GM18519 (cell line): ENCODE data around the gene LNX2.
"Not testable (repeated sequence)": the region's sequence is repeated elsewhere in the genome, so short reads cannot be mapped to it uniquely, and the experiment has no call there.

ENCODE experiments used
- ATAC-seq: cut with Tn5 transposase; IDR thresholded peaks from one replicate; pipeline ENCODE4 v1.9.1; 2021; ENCODE audit warnings: mild to moderate bottlenecking, moderate library complexity; ENCODE audit not compliant: unreplicated experiment, low FRiP score

Gene LNX2

GRCh38 chr13:27638001-27638400 lies 17.7 kb upstream of the LNX2 start:
- ATAC-seq: no peak

GRCh38 chr13:27637289-27637626 lies 16.9 kb upstream of the LNX2 start:
- ATAC-seq: no peak

DNA sequence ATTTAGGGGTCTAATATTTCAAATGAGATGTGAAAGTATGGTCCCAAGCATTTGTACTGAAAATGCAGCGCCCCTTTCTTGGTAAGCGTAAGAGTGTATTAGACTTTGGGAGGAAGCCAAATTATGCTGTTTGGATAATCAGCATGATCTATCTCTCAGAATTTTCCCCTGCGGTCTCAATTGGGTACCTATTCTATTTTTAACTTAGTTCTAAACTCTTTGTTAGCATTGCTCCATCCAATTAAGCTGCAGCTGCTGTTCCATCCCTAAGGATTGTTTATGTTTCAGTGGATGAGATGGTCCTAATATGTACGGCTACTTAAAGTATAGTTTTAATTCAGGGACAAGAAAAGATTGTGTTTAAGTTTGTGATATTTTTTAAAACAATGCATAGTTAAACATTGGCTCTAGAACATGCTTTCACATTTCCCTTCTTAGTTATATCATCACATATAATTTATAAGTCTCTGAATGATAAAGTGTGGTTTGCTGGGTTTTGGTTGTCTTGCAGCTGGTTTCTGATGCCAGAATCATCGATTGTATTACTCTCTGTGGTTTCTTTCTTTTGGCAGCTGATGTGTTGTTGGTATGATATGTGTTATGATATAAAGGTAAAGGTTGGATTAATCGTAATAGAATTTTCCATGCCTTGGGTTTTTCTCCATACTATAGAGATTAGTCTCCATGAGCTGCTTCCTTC lies 16.4 kb upstream of the LNX2 start:
- no peak for ATAC-seq

- ATAC-seq: no peak
Observed at GRCh38 chr13:27635266-27635665, 14.9 kb upstream of the LNX2 start.

GRCh38 chr13:27634791-27635190 lies 14.5 kb upstream of the LNX2 start:
- no peak for ATAC-seq

DNA sequence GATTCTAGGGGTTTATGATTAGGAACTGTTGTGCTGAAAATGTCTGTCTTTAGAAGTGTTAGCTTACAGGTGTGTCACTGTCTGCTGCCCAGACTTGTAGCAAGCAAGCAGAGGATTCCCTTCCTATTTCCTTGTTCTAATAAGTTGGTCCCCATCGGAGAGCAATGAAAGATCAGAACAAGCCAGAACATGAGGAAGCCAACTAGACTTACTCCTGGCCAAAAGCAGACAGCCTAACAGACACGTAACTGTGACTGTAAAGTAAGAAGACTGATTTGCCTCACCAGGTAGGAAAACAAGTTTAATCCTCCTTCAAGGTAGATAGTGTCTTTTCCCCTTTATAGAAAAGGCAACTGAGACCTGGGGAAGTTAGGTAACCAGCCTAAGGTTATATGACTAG lies 13.9 kb upstream of the LNX2 start:
- no peak for ATAC-seq

GRCh38 chr13:27632648-27633047 lies 12.3 kb upstream of the LNX2 start:
- ATAC-seq: no peak

DNA sequence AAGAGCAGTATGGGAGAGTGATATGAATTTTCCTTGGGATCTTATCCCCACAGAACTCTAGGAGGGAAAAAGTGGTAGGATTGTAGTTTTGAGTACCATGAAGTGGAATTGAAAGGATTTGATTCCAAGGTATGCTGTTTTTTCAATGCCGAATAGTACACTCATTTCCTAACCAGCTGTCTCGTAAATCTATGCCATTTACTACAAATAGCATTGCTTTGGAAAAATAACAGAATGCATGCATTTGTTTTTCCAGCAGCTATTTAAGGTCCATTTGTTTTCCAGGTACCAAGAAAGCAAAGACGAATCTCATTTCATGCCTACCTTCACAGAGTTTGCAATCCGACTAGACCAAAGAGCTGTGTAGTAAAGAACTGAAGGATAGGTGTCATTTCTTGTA lies 11.9 kb upstream of the LNX2 start:
- no peak for ATAC-seq

DNA sequence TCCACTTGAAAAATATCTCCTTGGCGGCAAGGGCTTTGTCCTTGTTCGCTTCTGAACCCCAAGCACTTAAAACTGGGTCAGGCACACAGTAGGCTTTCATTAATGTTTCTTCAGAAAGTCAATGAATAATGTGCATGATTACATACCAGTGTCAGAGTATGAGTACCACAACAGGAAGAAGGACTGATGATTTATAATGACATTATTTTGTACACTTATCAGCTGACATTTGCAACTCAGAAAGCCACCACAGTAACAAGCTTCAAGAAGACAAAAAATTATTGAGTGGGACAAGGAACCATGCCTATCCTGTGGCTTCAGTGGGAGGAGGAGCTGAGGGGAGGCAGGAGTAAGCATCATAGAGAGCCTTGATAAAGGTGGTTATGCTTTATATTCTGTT lies 11.3 kb upstream of the LNX2 start:
- no peak for ATAC-seq

GRCh38 chr13:27631156-27631555 lies 10.8 kb upstream of the LNX2 start:
- ATAC-seq: no peak

- ATAC-seq: not testable (repeated sequence)
Observed at GRCh38 chr13:27628766-27629165, 8.4 kb upstream of the LNX2 start.

DNA sequence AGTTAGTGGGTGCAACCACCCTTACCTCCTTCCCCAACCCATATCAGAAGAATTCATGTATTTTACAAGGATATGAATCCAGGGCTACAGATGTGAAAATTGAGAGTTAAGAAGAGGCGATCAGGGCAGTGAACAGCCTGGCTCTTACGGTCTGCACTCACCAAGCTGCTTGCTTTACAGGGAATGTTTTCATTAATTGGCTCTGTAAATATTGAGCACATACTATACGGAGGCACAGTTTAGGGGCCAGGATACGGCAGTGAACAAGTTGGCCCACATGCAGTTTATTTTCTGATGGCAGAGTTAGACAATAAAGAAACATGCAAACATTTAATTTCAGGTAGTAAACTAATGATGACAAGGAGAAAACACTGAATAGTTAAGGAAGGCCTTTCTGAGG lies 7.8 kb upstream of the LNX2 start:
- no peak for ATAC-seq

DNA sequence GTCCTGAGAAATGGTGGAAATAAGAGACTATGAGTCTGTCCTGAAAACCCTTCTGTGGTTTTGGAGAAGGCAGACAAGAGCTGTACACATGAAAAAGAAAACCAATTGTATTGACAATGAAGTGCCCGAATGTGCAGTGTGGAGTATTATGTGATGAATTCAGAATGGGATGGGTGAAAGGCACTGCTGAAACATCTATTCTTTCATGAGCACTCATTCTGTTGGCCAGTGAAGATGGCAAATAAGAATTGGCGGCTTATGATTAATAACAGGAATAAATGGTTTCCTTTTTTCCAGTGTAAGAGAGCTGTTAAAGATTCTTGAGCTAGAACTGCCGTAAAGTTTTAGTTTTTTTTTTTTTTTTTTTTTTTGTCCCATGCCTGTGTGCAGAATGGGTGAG lies 7.1 kb upstream of the LNX2 start:
- no peak for ATAC-seq

DNA sequence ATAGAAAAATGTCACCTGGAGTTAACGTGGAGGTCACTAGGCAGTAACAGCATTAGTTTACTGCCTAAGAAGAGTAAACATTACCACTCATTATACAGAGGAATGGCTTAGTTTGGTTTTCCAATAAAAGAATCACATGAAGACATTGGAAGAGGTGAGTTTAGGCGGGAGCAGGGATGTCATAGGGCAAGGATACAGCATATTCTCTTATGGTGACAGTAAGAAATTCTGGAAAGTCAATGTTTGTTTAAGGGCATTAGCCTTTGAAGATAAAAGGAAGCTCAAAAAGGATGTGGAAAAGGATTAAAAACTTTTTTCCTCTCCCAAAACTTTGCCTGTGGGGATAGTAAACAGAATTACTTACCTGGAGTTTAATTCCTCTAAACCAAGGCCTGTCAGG lies 5.5 kb upstream of the LNX2 start:
- no peak for ATAC-seq

GRCh38 chr13:27624071-27624470 lies 3.7 kb upstream of the LNX2 start:
- no peak for ATAC-seq

GRCh38 chr13:27622881-27623280 lies 2.6 kb upstream of the LNX2 start:
- ATAC-seq: no peak

- ATAC-seq: no peak
Observed at GRCh38 chr13:27622102-27622820, 1.9 kb upstream of the LNX2 start.

DNA sequence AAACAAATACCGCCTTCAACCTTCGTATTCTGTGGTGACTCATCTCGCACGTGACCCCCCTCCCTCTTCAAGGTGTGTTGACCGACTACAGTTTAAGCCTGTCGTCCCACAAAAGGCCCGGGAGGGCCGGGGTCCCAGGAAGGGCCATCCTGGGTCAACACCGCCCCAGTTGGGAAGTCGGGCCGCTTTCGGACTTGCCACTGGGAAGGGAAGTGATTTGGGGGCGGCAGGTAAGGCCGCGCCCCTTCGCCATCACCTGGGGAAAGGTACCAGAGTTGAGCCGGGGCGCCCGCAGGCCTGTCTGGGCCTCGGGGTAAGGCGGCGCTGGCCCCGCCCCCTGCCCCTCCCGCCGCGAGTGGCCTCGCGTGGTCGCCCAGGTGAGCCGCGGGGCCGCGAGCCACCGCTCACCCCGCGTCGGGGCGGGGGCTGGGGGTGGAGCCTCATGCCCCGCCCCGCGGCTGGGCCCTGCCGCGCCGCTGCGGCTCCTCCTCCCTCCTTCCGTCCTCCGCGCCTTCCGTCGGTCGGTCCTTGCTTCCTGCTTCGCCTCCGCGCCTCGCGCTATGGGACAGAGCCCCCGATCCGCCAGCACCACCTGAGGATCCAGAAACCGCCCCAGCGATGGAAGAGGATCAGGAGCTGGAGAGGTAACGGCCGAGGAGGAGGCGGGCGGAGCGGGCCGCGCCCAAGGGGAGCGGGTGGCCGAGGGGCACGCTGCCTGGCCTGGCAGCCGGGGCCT lies 1.2 kb upstream of the LNX2 start, which contains the start of gene POLR1D:
POLR1D (plus strand) TSS at position 527 of the 736 bp plus-strand sequence; CDS start at position 619, 92 bp downstream.
- peak; percentile 50 for ATAC-seq

GRCh38 chr13:27621116-27621365 lies 712 bp upstream of the LNX2 start:
- ATAC-seq: no peak

GRCh38 chr13:27619728-27620376 lies 477 bp downstream of the LNX2 start:
- peak; percentile 16 for ATAC-seq

GRCh38 chr13:27619093-27619727 lies 1.1 kb downstream of the LNX2 start:
- ATAC-seq: no peak
